NCI-H524 (cell line): ENCODE measurements around the gene MFN2.
A peak's percentile ranks its signal among the peaks of the same experiment; 100 is the strongest.
"Not testable (repeated sequence)": the region's sequence is repeated elsewhere in the genome, so short reads cannot be mapped to it uniquely, and the experiment has no call there.

Experiments used
- DNase-seq, 2 experiments: peaks; one replicate each; lab custom pipeline; 2025; lab: John Stamatoyannopoulos, UW

Gene MFN2

DNA sequence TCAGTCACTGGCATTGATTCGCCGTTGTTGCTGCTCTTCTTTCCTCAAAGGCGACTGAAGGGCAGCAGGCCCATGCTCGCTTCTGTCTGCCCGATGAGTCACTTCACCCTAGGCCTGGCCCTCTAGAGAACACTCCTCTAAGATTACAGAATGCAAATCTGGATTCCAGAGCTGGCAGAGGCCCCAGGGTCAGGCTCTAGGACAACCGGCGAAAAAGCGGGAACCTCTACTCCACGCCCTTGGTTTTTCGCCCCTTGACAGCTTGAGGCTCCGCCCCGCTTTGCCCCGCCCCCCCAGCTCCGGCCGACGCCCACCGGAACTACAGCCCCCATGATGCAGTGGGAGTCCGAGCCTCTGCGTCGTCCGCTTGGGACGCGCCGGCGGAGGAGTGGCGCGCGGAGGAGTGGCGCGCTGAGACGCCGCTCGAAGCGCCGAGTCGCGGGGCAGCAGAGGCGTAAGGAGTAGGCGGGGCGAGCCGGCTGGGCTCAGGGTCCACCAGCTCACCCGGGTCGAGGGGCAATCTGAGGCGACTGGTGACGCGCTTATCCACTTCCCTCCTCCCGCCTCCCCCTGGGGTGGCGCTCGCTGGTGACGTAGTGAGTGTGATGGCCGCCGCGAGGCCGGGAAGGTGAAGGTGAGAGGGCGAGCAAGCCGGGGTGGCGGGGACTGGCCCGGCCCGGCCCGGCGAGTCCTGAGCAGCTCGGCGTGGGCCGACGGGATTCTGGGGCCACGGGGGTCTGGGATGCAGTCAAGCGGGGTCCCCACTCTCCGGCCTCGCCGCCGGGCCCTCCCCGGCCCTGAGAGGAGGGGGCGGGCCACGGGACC, at the start of gene MFN2:
MFN2 (plus strand) TSS at position 594 of the 825 bp plus-strand sequence. CDS start 8,725 bp downstream, outside the sequence.
- DNase-seq: peak; percentile 94 to 97

DNA sequence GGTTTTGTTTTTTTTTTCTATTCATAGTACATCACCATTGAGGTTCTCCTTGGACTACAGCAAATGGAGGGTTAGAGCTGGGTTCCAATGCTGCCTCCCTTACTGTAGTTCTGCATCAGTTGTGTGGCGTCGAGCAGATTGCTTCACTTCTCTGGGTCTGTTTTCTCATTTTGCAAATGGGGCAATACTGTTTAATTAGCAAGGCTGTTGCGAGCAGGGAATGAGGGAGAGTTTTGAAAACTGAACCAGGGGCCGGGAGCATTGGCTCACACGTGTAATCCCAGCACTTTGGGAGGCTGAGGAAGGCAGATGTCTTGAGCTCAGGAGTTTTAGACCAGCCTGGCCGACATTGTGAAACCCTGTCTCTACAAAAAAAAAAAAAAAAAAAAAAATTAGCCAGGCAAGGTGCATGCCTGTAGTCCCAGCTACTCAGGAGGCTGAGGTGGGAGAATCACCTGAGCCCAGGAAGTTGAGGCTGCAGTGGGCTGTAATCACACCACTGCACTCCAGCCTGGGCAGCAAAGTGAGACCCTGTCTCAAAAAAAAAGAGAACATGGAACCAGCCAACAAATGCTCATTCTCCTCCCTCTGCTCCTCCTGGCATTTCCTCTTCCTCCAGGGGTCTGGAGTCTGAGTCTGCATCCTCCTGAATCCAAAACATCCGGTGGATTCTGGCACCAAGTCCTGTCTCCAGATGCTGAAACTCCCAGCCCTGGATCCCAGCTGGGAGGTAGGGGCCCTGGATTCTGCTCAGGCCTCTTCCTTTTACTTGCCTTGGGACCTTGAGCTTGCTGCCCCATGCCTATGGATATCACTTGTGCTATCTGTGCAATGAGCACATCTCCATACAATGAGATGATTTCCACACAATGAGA, 49.4 kb upstream of the MFN2 start:
- DNase-seq: peak in 1 of 2 experiments; percentile 19

- DNase-seq: no peak
Measured at GRCh38 chr1:11931845-11932244, 48.4 kb upstream of the MFN2 start.

DNA sequence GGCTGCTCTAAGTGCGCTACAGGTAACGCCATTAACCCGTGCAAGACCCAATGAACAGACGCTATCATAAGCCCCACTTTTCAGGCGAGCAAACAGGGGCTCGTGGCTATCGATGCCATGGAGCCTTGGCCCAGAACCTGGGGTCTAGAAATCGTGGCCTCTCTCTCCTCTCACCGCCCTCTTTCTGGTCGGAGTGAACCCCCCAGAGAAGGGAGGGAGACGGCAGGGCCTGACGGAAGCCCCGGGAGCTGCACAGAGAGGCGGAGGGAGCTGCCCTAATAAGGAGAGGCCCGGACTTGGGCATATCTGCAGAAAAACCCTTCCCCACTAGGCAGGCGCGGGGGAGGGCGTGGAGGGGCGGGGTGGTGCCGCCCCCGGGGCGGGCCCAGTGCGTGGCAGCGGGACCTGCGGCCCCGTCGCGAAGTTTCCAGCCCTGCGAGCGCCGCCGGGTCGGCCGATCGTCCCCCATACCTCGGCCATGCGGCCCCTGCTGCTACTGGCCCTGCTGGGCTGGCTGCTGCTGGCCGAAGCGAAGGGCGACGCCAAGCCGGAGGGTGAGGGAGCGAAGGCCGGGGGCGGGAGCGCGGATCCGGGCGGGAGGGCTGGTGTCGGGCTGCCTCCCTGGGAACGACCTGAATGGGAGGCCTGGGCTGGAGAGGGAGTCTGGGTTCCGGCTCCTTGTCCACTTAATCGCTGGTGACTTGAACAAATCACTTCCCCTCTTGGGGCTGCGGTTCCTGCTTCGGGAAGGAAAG, 45.8 kb upstream of the MFN2 start, which contains the start of gene PLOD1:
PLOD1 (plus strand) TSS at position 416 of the 755 bp plus-strand sequence; CDS start at position 479, 63 bp downstream.
- peak; percentile 59 to 75 for DNase-seq

GRCh38 chr1:11935057-11935412, 45.2 kb upstream of the MFN2 start:
- DNase-seq: no peak

GRCh38 chr1:11935733-11936132, 44.5 kb upstream of the MFN2 start:
- DNase-seq: not testable (repeated sequence)

GRCh38 chr1:11938722-11939526, 41.3 kb upstream of the MFN2 start:
- DNase-seq: peak; percentile 31 to 56

DNA sequence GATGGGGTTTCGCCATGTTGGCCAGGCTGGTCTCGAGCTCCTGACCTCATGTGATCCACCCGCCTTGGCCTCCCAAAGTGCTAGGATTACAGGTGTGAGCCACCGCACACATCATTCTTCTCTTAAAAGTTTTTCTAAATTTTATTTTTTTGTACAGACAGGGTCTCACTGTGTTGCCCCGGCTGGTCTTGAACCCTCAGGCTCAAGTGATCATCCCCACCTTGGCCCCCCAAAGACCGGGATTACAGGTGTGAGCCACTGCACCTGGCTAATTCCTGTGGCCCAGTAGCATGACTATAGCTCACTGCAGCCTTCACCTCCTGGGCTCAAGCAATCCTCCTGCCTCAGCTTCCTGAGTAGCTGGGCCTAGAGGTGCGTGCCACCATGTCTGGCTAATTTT, 40.5 kb upstream of the MFN2 start:
- not testable (repeated sequence) for DNase-seq

DNA sequence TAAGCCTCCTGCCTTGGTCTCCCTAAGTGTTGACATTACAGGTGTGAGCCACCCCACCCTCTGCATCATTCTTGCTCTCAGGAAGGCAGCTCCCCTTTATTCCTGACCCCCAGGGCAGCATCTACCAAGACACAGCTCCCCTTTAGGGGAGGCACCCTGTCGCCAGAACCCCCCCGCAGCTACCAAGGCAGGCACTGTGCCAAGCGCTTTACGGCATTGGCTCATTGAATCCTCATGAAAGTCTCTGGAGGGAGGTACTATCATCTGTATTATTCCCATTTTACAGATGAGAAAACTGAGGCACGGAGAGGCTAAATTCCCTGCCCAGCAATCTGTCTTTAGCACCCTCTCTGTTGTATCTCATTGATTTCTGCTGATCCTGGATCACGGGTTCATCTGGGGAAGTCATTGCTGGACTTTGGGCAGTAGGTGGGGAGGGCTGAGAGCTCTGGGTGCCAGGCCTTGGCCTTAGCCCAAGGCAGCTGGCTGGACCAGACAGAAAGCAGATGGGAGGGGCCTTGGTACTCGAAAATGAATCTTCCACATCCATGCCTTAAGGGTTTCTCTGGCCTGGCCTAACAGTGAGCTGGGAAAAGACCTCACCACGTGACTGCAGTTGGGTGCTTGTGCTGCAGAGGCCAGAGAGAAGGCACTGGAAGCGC, 39.9 kb upstream of the MFN2 start:
- DNase-seq: peak; percentile 10 to 32

DNA sequence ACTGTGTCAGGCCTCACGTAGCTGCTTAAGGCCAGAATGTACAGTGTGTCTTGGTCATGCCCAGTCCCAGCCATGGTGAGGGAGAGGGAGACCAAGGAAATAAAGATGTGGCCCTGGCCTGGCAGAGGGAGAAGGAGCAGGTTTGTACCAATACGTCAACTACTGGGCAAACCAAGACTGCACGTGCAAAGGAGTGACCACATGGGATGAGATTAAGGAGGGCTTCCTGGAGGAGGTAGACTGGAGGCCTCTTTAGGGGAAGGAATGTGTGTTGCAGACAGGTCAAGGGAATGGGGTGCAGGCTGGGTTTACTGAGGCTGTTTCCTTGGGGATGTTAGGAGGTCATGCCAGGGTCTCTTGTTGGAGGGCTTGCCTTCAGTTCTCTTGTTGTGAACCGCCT, 38.0 kb upstream of the MFN2 start:
- DNase-seq: no peak

DNA sequence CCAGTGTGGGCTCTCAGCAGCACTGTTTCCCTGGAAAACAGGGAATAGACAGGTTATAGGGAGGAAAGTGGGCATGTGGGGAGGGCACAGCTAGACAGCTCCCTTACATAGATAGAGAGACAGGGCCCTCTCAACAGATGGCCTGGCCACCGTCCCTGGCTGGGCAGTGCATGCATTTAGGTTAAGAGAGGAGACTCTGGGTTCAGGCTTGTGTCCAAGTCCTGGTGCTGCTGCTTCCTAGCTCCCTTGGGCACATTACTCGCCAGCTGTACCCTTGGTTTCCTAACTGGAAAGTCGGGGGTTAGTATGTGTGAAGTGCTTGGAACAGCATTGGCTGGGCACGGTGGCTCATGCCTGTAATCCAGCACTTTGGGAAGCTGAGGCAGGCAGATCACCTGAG, 36.6 kb upstream of the MFN2 start:
- peak; percentile 29 to 43 for DNase-seq

- DNase-seq: peak; percentile 53 to 81
Measured at GRCh38 chr1:11944358-11944931, 35.8 kb upstream of the MFN2 start.

DNA sequence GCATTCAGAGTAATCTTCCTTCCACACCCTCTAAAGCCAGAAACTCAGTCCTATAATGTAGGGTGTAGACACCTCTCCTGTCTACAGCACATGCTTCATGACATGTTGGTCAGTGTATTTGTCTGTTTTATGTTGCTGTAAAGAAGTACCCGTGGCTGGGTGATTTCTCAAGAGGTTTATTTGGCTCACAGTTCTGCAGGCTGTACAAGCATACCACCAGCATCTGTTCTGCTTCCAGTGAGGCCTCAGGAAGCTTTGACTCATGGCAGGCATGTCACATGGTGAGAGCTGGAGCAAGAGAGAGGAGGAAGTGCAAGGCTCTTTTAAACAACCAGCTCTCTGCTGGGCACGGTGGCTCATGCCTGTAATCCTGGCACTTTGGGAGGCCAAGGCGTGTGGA, 33.6 kb upstream of the MFN2 start:
- DNase-seq: no peak

GRCh38 chr1:11948822-11949458, 31.3 kb upstream of the MFN2 start:
- no peak for DNase-seq

DNA sequence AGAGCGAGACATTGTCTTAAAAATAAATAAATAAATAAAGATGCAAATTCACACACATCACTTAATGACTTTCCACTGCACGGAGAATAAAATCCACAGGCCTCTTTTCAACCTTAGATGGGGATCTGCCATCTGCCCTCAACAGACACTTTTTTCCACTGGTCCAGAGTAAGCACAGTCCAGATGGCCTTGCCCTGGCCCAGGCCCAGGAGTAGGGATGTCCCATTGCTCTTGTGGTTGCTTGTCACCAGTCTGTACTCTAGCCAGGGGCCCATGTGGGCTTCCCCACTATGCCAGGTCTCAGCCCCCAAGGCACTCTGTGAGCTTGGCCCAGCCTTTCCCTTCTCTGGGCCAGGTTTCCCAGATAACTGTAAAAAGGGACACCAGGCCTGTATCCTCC, 28.3 kb upstream of the MFN2 start:
- peak; percentile 27 to 61 for DNase-seq

DNA sequence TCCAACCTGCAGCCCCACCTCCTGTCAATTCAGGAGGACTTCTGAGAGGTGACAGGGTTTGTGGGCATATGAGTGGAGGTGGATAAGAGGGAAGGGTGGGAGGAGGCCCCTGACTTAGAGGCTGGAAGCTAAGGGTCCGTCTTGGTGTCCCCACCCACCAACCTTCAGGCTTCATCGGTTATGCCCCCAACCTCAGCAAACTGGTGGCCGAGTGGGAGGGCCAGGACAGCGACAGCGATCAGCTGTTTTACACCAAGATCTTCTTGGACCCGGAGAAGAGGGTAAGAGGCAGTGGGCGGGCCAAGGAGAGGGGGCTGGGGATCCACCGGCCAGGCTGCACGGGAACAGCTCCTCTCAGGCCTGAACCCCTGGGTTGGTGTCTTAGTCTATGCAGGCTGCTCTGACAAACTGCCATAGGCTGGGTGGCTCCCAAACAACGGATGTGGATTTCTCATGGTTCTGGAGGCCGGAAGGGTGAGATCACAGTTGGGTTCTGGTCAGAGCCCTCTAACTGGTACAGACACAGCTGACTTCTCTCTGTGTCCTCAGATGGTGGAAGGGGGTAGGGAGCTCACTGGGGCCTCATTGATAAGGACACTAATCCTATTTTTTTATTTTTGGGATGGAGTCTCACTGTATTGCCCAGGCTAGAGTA, 27.7 kb upstream of the MFN2 start:
- DNase-seq: no peak

DNA sequence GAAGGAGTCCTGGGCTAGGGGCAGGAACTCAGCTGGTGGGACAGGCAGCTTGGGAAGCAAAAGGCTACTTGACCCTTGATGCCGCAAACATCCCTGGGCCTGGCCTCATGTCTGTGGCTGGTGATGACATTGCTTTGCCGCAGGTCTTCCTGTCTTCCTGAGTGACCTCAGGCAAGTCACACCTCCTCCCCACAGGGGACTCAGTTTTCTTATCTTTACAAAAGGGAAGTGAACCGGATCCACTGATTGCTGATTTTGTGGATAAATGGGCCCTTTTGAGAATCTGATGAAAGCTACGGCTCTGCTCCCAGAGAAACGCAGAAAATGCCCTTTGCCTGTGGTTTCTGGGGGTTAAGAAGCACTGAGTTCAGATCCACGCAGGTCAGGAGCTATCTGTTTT, 25.0 kb upstream of the MFN2 start:
- DNase-seq: no peak

- no peak for DNase-seq
Measured at GRCh38 chr1:11957398-11957797, 22.8 kb upstream of the MFN2 start.

DNA sequence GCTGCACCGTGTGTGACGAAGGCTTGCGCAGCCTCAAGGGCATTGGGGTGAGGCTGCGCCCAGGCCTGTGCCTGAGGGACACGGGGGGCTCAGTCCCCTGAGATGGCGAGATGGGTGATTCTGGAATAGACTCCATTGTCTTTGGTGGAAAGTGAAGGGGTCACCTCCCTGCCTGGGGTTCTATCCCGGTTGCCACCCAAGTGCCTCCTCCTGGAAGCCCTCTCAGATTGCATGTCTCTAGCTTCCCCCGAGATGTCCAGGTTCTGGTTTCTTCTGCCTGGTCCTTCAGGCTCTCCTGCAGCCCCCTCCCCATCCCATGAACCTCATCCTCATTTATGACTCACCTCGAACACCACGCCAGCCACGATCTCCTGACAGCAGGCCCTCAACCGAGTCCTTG, 22.3 kb upstream of the MFN2 start:
- no peak for DNase-seq
